A549 (cell line): ENCODE measurements around the gene NDUFA13. TPM values are rescaled to one million over a fixed set of nuclear protein-coding genes. Genes with fewer than 3 reads are reported as not detected.

ENCODE experiments used
- ATAC-seq, 2 experiments: fragments of 200-7000 bp in 1 of 2; fragments of >200 bp in 1 of 2; cut with Nextera tagmentation in 1 of 2; cut with Tn5 transposase in 1 of 2; 3 replicates each; pipeline versions ENCODE4 v1.8.0 to v1.9.1; 2018 to 2020; ENCODE audit warnings: mild to moderate bottlenecking in 1 of 2, moderate library complexity in 1 of 2
- CTCF ChIA-PET: fragments of 300-600 bp; sonication (Branson Sonifier 250); formaldehyde crosslinking; extraction: SDS; loops from one replicate; lab custom pipeline; 2021; ENCODE audit warnings: antibody characterized with exemption, inconsistent platforms; lab: Yijun Ruan, JAX
- POLR2A ChIA-PET: fragments of 350-600 bp; formaldehyde crosslinking; extraction: SDS; loops from one replicate; lab custom pipeline; 2021; ENCODE audit warnings: antibody characterized with exemption, inconsistent platforms; lab: Yijun Ruan, JAX
- DNase-seq, 2 experiments: peaks; one replicate each; pipeline versions ENCODE4 v3.0.0 to v3.0.0-alpha.2; 2011 to 2016; ENCODE audit warnings: low read depth in 1 of 2, low spot score in 1 of 2
- FAIRE-seq: peaks from 2 replicates; lab custom pipeline; 2011; peaks lifted over from hg19 to GRCh38; lab: Jason Lieb, UNC
- H3K27ac ChIP-seq, 2 experiments: fragments of >200 bp; sonication (Bioruptor Twin); formaldehyde crosslinking; 3 replicates each; pipeline ENCODE4 v1.5.1; 2016 to 2017
- H3K4me1 ChIP-seq: fragments of >200 bp; sonication (Bioruptor Twin); formaldehyde crosslinking; 3 replicates; pipeline ENCODE4 v1.6.1; 2016
- H3K4me2 ChIP-seq: fragments of >200 bp; sonication (Bioruptor Twin); formaldehyde crosslinking; 3 replicates; pipeline ENCODE4 v1.6.1; 2016
- H3K4me3 ChIP-seq: fragments of >200 bp; sonication (Bioruptor Twin); formaldehyde crosslinking; 3 replicates; pipeline ENCODE4 v1.5.1; 2016
- H3K9me3 ChIP-seq: fragments of >200 bp; sonication (Bioruptor Twin); formaldehyde crosslinking; 3 replicates; pipeline ENCODE4 v1.6.1; 2016
- CEBPB ChIP-seq, 2 experiments: fragments of >200 bp in 1 of 2; sonication (Bioruptor Twin) in 1 of 2; formaldehyde crosslinking in 1 of 2; IDR thresholded peaks; 2 replicates each; pipeline ENCODE4 v1.6.1; 2012 to 2016
- CHD2 ChIP-seq: fragments of 150-350 bp; IDR thresholded peaks from 2 replicates; pipeline ENCODE4 v1.6.1; 2014; ENCODE audit warnings: low read length; ENCODE audit not compliant: partially characterized antibody
- CHD4 ChIP-seq: fragments of 200-600 bp; sonication (generic); IDR thresholded peaks from 2 replicates; pipeline ENCODE4 v1.6.1; 2016; ENCODE audit warnings: antibody characterized with exemption, mild to moderate bottlenecking, borderline replicate concordance
- ESRRA ChIP-seq: fragments of 150-350 bp; IDR thresholded peaks from 2 replicates; pipeline ENCODE4 v1.6.1; 2014; ENCODE audit warnings: mild to moderate bottlenecking, low read length, borderline replicate concordance
- FOSB ChIP-seq: fragments of 250-450 bp; sonication (Bioruptor Pico); IDR thresholded peaks from 2 replicates; pipeline ENCODE4 v1.5.0; 2020; ENCODE audit warnings: mild to moderate bottlenecking, moderate library complexity
- HDAC2 ChIP-seq: fragments of 200-600 bp; sonication (generic); IDR thresholded peaks from 2 replicates; pipeline ENCODE4 v1.6.1; 2016
- HEYL ChIP-seq: fragments of 250-450 bp; sonication (Bioruptor Pico); IDR thresholded peaks from 2 replicates; pipeline ENCODE4 v1.8.0; 2021; ENCODE audit warnings: mild to moderate bottlenecking, moderate library complexity
- MAFK ChIP-seq: fragments of 450-650 bp; IDR thresholded peaks from 2 replicates; pipeline ENCODE4 v1.6.1; 2014; ENCODE audit not compliant: partially characterized antibody
- POLR2A ChIP-seq: IDR thresholded peaks from 2 replicates; pipeline ENCODE4 v1.6.1; 2012; ENCODE audit warnings: mild to moderate bottlenecking, low read length
- ZC3H11A ChIP-seq: fragments of 450-650 bp; IDR thresholded peaks from 2 replicates; pipeline ENCODE4 v1.6.1; 2014; ENCODE audit warnings: antibody characterized with exemption, mild to moderate bottlenecking
- ZNF302 ChIP-seq: fragments of 250-450 bp; sonication (Bioruptor Pico); IDR thresholded peaks from 2 replicates; pipeline ENCODE4 v1.9.0; 2021; ENCODE audit warnings: inconsistent platforms, mild to moderate bottlenecking, moderate library complexity
- WGBS: methylation state at CpG from one replicate; pipeline ENCODE4 v1.1.6; 2017; ENCODE audit errors: missing lambda C conversion rate; 5-methylcytosine and 5-hydroxymethylcytosine counted together
- polyA plus RNA-seq, 4 experiments: library from polyadenylated mRNA; depleted of rRNA in 3 of 4; stranded (reverse); fragments of >200 nt; fragmentation: RNase III in 1 of 4; extraction: RNeasy Plus Mini Kit Qiagen cat#74134 plus additional on column Dnase treatment in 1 of 4; gene quantifications; 2 replicates in 3 of 4; 3 replicates in 1 of 4; pipeline ENCODE4 v1.2.3, GENCODE V29; 2011 to 2017
- TF ChIP-seq, protein P1 (sequence below): fragments of 200-600 bp; sonication (generic); IDR thresholded peaks from 2 replicates; pipeline ENCODE4 v1.6.1; 2016; ENCODE audit warnings: antibody characterized with exemption, mild to moderate bottlenecking, moderate library complexity
- TF ChIP-seq, protein P2 (sequence below): fragments of 250-450 bp; sonication (Bioruptor Pico); IDR thresholded peaks from 2 replicates; pipeline ENCODE4 v1.5.0; 2021; ENCODE audit warnings: mild to moderate bottlenecking, moderate library complexity, borderline replicate concordance
- TF ChIP-seq, protein P3 (sequence below): fragments of >200 bp; sonication (Bioruptor Twin); formaldehyde crosslinking; IDR thresholded peaks from 2 replicates; pipeline ENCODE4 v1.6.1; 2016
- TF ChIP-seq, protein P4 (sequence below): IDR thresholded peaks from 2 replicates; pipeline ENCODE4 v1.6.1; 2012; ENCODE audit warnings: low read depth, borderline replicate concordance
- TF ChIP-seq, protein P5 (sequence below): fragments of 150-350 bp; IDR thresholded peaks from 2 replicates; pipeline ENCODE4 v1.6.1; 2014; ENCODE audit warnings: low read depth, mild to moderate bottlenecking, low read length

Gene NDUFA13
- polyA plus RNA-seq, 2 of the 4 experiments (the other 2 are of a cell fraction): 197 to 253 TPM

DNA sequence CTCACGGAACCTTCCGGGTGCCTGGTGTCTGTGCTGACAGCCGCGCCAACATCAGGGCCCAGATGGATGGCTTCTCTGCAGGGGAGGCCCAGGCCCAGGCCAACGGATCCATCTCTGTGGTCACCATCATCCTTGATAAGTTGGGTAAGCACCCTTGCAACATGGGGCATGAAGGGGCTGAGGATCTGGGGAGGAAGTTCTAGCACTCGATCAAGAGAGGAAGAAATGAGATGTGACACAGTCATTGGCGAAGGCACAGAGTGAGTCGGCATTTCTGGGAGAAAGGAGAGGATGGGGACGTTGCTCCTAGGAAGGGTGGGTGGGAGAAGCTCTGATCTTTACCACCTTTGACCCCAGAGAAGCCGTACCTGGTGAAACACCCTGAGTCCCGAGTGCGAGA, 26.5 kb downstream of the NDUFA13 start (continued):
- TF ChIP-seq, protein P1, sequence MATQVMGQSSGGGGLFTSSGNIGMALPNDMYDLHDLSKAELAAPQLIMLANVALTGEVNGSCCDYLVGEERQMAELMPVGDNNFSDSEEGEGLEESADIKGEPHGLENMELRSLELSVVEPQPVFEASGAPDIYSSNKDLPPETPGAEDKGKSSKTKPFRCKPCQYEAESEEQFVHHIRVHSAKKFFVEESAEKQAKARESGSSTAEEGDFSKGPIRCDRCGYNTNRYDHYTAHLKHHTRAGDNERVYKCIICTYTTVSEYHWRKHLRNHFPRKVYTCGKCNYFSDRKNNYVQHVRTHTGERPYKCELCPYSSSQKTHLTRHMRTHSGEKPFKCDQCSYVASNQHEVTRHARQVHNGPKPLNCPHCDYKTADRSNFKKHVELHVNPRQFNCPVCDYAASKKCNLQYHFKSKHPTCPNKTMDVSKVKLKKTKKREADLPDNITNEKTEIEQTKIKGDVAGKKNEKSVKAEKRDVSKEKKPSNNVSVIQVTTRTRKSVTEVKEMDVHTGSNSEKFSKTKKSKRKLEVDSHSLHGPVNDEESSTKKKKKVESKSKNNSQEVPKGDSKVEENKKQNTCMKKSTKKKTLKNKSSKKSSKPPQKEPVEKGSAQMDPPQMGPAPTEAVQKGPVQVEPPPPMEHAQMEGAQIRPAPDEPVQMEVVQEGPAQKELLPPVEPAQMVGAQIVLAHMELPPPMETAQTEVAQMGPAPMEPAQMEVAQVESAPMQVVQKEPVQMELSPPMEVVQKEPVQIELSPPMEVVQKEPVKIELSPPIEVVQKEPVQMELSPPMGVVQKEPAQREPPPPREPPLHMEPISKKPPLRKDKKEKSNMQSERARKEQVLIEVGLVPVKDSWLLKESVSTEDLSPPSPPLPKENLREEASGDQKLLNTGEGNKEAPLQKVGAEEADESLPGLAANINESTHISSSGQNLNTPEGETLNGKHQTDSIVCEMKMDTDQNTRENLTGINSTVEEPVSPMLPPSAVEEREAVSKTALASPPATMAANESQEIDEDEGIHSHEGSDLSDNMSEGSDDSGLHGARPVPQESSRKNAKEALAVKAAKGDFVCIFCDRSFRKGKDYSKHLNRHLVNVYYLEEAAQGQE: no peak
- TF ChIP-seq ZNF302: no peak
- TF ChIP-seq, protein P2, sequence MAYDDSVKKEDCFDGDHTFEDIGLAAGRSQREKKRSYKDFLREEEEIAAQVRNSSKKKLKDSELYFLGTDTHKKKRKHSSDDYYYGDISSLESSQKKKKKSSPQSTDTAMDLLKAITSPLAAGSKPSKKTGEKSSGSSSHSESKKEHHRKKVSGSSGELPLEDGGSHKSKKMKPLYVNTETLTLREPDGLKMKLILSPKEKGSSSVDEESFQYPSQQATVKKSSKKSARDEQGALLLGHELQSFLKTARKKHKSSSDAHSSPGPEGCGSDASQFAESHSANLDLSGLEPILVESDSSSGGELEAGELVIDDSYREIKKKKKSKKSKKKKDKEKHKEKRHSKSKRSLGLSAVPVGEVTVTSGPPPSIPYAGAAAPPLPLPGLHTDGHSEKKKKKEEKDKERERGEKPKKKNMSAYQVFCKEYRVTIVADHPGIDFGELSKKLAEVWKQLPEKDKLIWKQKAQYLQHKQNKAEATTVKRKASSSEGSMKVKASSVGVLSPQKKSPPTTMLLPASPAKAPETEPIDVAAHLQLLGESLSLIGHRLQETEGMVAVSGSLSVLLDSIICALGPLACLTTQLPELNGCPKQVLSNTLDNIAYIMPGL (CRISPR knock-in tag): no peak
- no peak for TF ChIP-seq POLR2A

- FAIRE-seq (no peak), ATAC-seq (no peak), DNase-seq (no peak)
- WGBS: 100% methylated on average over 1 of the region's 13 CpGs
- Histone ChIP-seq H3K4me1 (no peaks in the 10 kb centered on the region), H3K4me2 (no peak overlapping the region), H3K9me3 (no peaks in the 10 kb centered on the region), H3K27ac (no peak overlapping the region), H3K4me3 (no peak overlapping the region)
- CTCF ChIA-PET: interaction anchor here (1.0 to 2.1 kb wide), 5 partner anchors 9 to 13 kb away, joined by 3 to 10 read pairs (median 3); no protein-coding TSS in a partner anchor
- POLR2A ChIA-PET: interaction anchor here (0.6 kb wide), 1 partner anchor 35 kb away, joined by 3 read pairs; no protein-coding TSS in a partner anchor
- TF ChIP-seq, protein P3, sequence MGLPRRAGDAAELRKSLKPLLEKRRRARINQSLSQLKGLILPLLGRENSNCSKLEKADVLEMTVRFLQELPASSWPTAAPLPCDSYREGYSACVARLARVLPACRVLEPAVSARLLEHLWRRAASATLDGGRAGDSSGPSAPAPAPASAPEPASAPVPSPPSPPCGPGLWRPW: no peak
- TF ChIP-seq, protein P4, sequence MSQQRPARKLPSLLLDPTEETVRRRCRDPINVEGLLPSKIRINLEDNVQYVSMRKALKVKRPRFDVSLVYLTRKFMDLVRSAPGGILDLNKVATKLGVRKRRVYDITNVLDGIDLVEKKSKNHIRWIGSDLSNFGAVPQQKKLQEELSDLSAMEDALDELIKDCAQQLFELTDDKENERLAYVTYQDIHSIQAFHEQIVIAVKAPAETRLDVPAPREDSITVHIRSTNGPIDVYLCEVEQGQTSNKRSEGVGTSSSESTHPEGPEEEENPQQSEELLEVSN: no peak
- TF ChIP-seq, protein P5, sequence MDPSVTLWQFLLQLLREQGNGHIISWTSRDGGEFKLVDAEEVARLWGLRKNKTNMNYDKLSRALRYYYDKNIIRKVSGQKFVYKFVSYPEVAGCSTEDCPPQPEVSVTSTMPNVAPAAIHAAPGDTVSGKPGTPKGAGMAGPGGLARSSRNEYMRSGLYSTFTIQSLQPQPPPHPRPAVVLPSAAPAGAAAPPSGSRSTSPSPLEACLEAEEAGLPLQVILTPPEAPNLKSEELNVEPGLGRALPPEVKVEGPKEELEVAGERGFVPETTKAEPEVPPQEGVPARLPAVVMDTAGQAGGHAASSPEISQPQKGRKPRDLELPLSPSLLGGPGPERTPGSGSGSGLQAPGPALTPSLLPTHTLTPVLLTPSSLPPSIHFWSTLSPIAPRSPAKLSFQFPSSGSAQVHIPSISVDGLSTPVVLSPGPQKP: no peak
- no peak for TF ChIP-seq CHD4
- no peak for TF ChIP-seq FOSB (CRISPR knock-in tag)
- no peak for TF ChIP-seq CHD2
- no peak for TF ChIP-seq HEYL (CRISPR knock-in tag)
- no peak for TF ChIP-seq ZC3H11A
- no peak for TF ChIP-seq ESRRA
- no peak for TF ChIP-seq MAFK
- TF ChIP-seq, protein P1: no peak
- no peak for TF ChIP-seq HDAC2
- TF ChIP-seq CEBPB (IDR thresholded peaks at IDR 0.05): no peak
Measured at GRCh38 chr19:19543101-19543500, 27.1 kb downstream of the NDUFA13 start.
